Putamen (tissue), 1 donor: ENCODE results near the gene GTF2A1.

Experiments
- DNase-seq: peaks from one replicate; pipeline ENCODE4 v3.0.0-alpha.2; 2016; ENCODE audit warnings: low spot score

The GTF2A1 gene

GRCh38 chr14:81177225-81177624 is 43.5 kb downstream of the GTF2A1 start:
- DNase-seq: no peak

GRCh38 chr14:81176241-81176640 is 44.5 kb downstream of the GTF2A1 start:
- DNase-seq: no peak

- no peak for DNase-seq
Observed at GRCh38 chr14:81172881-81173280, 47.9 kb downstream of the GTF2A1 start.

DNA sequence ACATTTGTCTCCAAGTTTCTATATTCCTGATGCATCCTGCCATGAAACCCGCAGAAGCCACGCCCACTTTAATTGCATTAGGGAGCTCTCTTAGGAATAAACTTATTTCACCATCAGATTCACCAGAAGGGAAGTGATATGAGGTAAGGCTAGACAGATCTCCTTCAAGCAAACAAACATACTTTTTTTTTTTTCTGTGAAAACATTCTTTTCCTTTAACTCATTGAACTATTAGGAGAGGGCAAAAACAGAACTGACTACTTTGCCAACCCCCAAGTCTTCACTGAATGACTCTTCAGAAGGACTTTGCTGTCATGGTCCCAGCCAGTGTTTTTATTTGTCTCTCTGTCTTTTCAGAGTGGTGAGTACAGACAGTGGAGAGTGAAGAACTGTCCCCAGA is 48.4 kb downstream of the GTF2A1 start:
- DNase-seq: no peak

DNA sequence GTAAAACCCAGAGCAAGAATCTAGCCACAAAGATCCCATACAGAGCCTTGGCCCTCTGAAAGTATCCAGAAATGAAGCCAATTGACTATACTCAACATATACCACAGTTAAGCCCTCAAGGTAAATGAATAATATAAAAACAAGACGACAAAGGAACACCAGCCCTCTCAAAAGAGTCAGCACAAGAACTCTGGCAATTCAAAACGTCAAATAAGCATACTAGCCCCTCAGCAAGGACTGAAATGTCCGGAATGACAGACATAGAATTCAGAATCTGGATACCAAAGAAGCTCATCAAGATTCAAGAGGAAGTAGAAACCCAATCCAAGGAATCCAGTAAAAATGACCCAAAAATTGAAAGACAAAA is 49.9 kb downstream of the GTF2A1 start:
- DNase-seq: no peak

DNA sequence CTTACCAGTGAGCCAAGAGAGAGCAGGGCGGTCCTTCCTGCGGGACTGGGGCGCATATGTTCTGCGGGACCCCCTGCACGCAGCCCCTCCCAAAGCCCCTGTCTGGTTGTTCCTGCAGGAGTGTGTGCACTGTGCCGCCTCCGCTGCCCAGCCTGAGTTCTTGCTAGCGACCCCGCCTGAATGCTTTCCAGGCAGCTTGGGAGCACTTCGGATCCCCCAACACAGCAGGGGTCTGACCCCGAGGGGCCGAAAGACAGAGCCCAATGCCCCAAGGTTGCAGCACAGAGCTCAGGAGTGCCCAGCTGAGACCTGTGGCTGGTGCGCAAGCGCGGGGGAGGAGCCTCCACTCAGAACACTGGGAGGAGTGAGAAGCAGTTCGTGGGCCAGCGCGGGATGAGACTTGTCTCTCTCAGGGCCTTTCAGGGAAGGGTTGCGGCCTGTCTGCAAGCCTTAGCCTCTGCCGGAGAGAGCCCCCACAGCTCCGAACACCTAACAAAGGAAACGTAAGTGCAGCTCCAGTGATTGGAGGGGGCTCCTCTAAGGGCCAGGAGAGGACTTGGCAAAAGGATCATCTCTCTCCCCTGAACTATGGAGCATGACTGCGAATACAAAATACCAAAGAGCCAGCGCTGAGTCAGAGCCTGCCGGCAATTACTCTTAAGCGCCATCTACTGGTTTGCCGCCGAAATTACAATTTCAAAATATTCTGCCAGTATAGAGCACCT is 50.5 kb downstream of the GTF2A1 start:
- peak; percentile 97 for DNase-seq

- peak; percentile 61 for DNase-seq
Observed at GRCh38 chr14:81169711-81170103, 51.1 kb downstream of the GTF2A1 start.

GRCh38 chr14:81169267-81169666 is 51.5 kb downstream of the GTF2A1 start:
- DNase-seq: no peak

DNA sequence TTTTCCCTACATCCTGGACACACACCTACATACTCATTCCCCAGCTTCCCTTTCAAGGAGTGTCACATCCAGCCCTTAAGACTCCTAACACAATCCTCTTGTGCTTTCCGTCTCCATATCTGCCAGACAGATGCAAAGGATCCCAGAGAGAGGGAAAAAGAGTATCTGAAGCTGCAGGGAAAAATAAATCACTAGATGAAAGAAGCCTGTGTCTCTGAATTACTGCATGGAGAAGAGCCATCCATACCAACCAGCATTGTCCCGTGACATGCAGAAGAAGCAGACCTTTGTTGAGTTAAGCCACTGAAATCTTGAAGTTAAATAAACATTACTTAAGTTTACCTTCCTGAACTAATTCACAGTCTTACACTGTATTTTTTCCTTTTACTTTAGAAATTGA is 54.6 kb downstream of the GTF2A1 start:
- peak; percentile 22 for DNase-seq

- no peak for DNase-seq
Observed at GRCh38 chr14:81165188-81165587, 55.6 kb downstream of the GTF2A1 start.

- DNase-seq: peak; percentile 30
Observed at GRCh38 chr14:81164167-81164774, 56.5 kb downstream of the GTF2A1 start.

GRCh38 chr14:81162941-81163340 is 57.8 kb downstream of the GTF2A1 start:
- no peak for DNase-seq

DNA sequence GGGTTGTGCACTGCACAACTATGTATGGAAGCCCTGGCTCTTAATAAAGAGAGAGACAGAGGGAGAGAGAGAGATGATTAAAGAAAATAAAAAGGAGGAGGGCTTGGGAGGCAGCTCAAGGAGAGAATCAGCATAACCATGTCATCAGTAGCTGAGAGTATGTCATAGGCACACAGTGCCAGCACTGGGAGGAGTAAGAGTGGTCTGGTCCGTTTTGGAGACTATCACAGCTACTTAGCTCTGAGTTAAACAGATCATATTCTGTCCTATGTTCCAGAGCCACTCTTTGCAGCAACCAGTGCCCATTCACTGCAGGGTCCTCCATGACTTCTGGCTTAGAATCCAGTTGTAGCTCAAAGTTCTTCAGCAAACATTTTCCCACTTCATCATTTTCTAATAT is 59.0 kb downstream of the GTF2A1 start:
- DNase-seq: no peak

- no peak for DNase-seq
Observed at GRCh38 chr14:81161088-81161487, 59.7 kb downstream of the GTF2A1 start.

DNA sequence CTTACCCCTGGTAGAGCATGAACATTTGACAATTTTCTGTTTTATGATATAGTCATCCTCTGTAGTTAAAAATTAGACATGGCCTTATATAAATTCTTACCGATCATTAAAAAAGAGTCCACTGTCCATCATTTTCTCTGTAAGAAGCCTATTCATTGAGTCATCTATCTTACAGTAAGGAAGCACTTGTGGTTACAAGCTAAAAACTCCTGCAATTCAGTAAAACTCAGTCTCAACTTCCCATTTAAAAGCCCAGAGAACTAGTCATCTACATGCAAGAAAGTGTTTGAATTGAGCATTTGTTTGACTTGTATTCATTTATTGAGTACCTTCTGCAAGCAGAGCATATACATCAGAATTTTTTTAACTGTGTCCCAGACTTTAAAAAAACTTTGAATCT is 63.3 kb downstream of the GTF2A1 start:
- no peak for DNase-seq

DNA sequence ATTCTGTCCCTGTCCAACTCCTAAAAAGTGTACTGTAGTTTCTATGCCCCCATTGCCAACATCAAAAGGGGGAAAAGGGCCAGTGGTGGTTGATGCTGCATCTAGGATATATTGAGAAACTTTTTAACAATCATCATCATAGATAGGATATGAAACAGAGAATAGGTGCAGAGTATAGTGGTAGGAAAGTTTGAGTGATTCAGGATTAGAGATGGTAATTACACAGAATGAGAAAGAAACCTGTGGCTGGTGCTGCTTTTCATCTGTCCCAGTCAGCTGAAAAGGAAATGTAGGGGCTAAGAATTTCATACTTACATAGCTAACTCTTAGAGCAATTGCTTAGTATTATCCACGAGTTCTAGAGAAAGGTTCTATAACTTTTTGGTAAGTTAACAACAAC is 67.6 kb downstream of the GTF2A1 start:
- no peak for DNase-seq

- no peak for DNase-seq
Observed at GRCh38 chr14:81148635-81149034, 72.1 kb downstream of the GTF2A1 start.

DNA sequence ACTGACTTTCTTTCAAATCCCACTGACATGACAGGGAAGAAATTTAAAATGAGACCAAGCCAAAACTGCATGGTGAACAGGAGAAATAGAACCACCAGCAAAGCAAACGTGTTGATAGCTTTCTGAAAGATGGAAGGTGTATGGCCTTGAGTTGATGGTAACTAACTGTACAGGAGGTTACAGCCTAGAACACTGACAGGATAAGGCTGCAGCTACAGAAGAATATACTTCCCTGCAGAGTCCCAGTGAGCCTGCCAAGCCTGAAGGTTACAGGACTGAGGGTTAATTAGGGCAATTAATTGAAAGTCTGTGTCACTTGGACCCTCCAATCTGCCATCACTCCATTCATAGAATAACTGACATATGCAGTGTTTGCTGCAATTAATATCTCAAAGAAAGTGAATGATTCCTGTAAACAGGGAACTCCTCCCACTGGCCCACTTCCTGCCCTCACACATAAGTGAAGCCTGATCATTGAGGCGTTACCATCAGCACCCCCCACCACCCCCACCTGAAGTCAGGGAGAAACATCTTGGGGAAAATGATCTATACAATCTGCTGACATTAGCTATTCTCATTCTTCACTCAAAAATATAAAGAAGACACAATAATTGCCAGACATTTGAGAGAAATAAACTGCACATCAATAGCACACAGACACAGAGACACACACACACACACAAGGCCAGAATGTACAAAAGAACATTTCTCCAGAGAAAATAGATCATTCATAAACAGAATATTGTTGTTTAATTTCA is 73.4 kb downstream of the GTF2A1 start:
- DNase-seq: no peak

DNA sequence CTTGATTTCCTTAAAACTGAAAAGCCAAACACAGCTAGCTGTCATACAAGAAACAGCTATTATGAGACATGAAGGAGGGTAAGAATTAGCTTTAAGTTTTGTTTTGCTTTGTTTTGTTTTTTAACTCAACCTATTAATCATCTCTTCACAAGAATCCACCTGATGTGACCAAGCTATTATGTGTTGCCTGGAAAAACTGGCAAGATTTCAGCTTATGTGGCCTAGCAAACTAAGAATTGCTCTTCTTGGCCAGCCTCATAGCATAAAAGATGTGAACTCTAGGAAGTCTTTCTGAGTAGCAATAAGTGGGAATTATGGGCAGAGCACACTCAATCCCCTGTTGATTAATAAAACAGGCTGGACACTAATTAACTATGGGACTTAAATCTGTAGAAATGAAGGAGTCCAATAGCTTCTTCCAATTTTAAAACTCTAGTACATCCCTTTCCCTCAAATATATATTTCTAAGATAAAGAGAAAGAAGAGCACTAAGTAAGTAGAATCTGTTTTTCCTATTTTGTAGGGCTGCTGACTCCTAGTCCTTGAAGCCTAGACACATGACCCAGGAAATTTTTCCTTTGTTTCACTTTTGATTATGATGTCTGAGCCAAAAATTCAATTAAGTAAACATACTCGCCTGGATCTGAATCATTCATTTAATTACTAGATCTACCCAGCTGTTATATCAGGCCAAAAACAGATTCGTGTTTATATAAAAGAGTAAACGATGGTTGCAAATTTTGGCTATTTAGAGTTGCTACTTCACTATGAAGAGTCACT is 75.7 kb downstream of the GTF2A1 start:
- no peak for DNase-seq

DNA sequence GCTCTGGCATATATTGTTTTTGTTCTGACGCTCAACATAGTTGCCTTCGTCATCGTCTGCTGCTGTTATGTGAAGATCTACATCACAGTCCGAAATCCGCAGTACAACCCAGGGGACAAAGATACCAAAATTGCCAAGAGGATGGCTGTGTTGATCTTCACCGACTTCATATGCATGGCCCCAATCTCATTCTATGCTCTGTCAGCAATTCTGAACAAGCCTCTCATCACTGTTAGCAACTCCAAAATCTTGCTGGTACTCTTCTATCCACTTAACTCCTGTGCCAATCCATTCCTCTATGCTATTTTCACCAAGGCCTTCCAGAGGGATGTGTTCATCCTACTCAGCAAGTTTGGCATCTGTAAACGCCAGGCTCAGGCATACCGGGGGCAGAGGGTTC is 77.0 kb downstream of the GTF2A1 start:
- no peak for DNase-seq

DNA sequence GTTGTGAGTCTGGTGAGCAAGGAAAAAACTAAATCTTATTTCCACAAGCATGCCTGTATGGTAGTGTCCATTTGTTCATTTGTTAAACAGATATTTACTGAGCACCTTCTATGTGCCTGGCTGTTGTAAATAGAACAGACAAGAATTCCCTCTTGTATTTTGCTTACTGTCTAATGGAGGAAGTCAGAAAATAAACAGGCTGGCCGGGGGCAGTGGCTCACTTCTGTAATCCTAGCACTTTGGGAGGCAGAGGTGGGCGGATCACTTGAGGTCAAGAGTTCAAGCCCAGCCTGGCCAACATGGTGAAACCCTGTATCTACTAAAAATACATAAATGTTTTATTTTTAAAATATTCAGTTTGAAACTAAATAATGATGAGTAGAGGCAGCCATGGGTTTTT is 79.3 kb downstream of the GTF2A1 start:
- DNase-seq: no peak

DNA sequence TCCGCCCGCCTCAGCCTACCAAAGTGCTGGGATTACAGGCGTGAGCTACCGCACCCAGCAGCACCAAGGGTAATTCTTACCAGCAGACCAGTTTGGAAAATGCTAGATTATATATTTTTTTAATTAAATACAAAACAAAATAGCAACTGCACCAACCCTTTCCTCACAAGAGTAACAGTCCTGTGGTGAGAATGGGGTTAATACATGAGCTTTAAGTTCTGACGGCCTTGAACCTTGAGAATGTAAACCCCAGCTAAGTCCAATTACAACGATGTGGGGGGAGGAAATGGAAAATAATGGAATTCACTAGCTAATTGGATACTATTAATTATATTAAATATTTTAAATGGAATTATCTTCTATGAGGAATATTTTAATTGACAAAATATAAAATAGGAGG is 82.3 kb downstream of the GTF2A1 start:
- DNase-seq: no peak

DNA sequence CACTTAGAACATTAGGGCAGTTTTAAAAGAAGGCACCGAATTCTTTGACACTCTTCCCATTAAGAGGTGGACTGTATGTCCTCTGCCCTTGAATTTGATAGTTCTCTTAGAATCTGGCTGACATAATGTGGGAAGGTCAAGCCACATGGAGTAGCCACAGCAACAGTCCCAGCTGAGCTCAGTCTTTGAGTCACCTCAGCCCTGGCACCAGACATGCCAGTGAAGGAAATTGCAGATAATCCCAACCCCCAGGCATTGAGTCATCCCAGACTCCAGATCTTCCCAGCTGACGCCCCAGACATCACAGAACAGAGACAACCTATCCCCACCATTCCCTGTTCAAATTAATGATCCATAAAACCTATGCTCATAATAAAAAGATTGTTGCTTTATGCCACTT is 83.4 kb downstream of the GTF2A1 start:
- no peak for DNase-seq
